SH-SY5Y (cell line): ENCODE measurements around the gene SDK1.

ENCODE experiments used
- GATA2 ChIP-seq: IDR thresholded peaks from 2 replicates; pipeline ENCODE4 v1.6.1; 2011; ENCODE audit warnings: mild to moderate bottlenecking, low read depth, low read length
- GATA3 ChIP-seq: IDR thresholded peaks from 2 replicates; pipeline ENCODE4 v1.6.1; 2011; ENCODE audit warnings: low read depth, mild to moderate bottlenecking, low read length, moderate library complexity

DNA sequence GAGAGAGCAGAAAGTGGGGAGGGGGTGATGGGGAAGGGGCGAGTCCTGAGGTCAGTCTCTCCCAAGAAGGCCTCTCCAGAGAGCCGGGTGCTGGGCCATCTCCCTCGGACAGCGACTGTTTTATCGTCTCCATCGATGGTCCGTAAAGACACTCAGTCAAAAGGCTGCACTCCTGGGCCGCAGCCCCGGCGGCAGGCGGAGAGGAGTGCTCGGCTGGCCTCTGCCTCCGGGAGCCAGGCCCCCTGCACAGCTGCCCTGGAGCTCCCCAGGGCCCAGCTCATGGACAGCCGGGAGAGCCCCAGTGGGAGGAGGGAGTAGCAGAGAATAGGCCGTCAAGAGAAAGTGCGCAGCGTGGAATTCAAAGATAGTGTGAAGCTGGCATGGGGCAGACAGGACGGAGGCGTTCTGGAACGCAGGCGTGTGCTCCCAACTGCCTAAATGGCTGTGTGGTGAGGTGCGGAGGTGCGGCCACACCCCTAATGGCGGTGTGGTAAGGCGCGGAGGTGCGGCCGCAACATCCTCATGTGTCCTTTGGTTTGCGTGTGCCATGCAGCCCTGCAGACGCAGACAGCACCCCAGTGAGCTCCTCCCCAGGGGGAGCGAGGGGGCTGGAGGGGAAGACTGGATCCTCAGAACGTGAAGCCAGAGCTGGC lies 903.6 kb downstream of the SDK1 start:
- TF ChIP-seq GATA2 (no peak), GATA3 (no peak)
